GM21390 (cell line): ENCODE measurements around the gene NKX2-3.

ENCODE experiments used
- ATAC-seq: cut with Tn5 transposase; IDR thresholded peaks from one replicate; pipeline ENCODE4 v1.9.1; 2021; ENCODE audit not compliant: unreplicated experiment

NKX2-3 gene

GRCh38 chr10:99532687-99533495, at the start of gene NKX2-3:
NKX2-3 (plus strand) TSS chr10:99532942; CDS start chr10:99533132, 190 bp downstream.
- no peak for ATAC-seq

GRCh38 chr10:99484626-99485581, 47.8 kb upstream of the NKX2-3 start:
- no peak for ATAC-seq

GRCh38 chr10:99487125-99487807, 45.5 kb upstream of the NKX2-3 start:
- no peak for ATAC-seq

GRCh38 chr10:99489271-99489670, 43.5 kb upstream of the NKX2-3 start:
- ATAC-seq = no peak

- no peak for ATAC-seq
These were observed 35.3 kb upstream of the NKX2-3 start for GRCh38 chr10:99497343-99498025.

- ATAC-seq = no peak
These were observed 26.3 kb upstream of the NKX2-3 start for GRCh38 chr10:99506416-99506815.

GRCh38 chr10:99507265-99507664, 25.5 kb upstream of the NKX2-3 start:
- ATAC-seq = no peak

GRCh38 chr10:99513061-99513460, 19.7 kb upstream of the NKX2-3 start:
- ATAC-seq = no peak

GRCh38 chr10:99519690-99520039, 13.1 kb upstream of the NKX2-3 start:
- no peak for ATAC-seq

GRCh38 chr10:99520040-99520846, 12.5 kb upstream of the NKX2-3 start:
- no peak for ATAC-seq

- no peak for ATAC-seq
These were observed 11.6 kb upstream of the NKX2-3 start for GRCh38 chr10:99520847-99521764.

- ATAC-seq = no peak
These were observed 10.8 kb upstream of the NKX2-3 start for GRCh38 chr10:99521765-99522469.

GRCh38 chr10:99522470-99523250, 10.1 kb upstream of the NKX2-3 start:
- no peak for ATAC-seq

GRCh38 chr10:99523251-99523773, 9.4 kb upstream of the NKX2-3 start:
- no peak for ATAC-seq

GRCh38 chr10:99524050-99524666, 8.6 kb upstream of the NKX2-3 start:
- no peak for ATAC-seq

- no peak for ATAC-seq
These were observed 7.9 kb upstream of the NKX2-3 start for GRCh38 chr10:99524736-99525380.
